Endodermal cell (in vitro differentiated cells): ENCODE measurements around the gene CCDC92. TPM values are rescaled to one million over a fixed set of nuclear protein-coding genes. Genes with fewer than 3 reads are reported as not detected.

Source experiments
- DNase-seq: peaks from one replicate; pipeline ENCODE4 v3.0.0-alpha.2; 2017
- H3K27ac ChIP-seq: 2 replicates; pipeline ENCODE4 v1.5.1; 2013; ENCODE audit warnings: mild to moderate bottlenecking, low read depth, low read length, moderate library complexity
- H3K27me3 ChIP-seq: 2 replicates; pipeline ENCODE4 v1.6.1; 2013; ENCODE audit warnings: mild to moderate bottlenecking, low read length, moderate library complexity; ENCODE audit not compliant: insufficient read depth, control insufficient read depth, poor library complexity, severe bottlenecking
- H3K36me3 ChIP-seq: 2 replicates; pipeline ENCODE4 v1.7.0; 2013; ENCODE audit warnings: mild to moderate bottlenecking, low read length, moderate library complexity; ENCODE audit not compliant: control insufficient read depth, insufficient read depth
- H3K4me1 ChIP-seq: one replicate; pipeline ENCODE4 v1.7.0; 2013; ENCODE audit warnings: low read length; ENCODE audit not compliant: control insufficient read depth, insufficient read depth
- H3K4me3 ChIP-seq: 2 replicates; pipeline ENCODE4 v1.5.1; 2013; ENCODE audit warnings: mild to moderate bottlenecking, low read length, moderate library complexity
- H3K9ac ChIP-seq: 2 replicates; pipeline ENCODE4 v1.6.1; 2013; ENCODE audit warnings: mild to moderate bottlenecking, low read length, moderate library complexity; ENCODE audit not compliant: poor library complexity, severe bottlenecking; ENCODE audit errors: extremely low read depth
- H3K9me3 ChIP-seq: 2 replicates; pipeline ENCODE4 v1.6.1; 2013; ENCODE audit warnings: mild to moderate bottlenecking, low read length, moderate library complexity; ENCODE audit not compliant: control insufficient read depth
- H3K27ac Mint-ChIP-seq: 2 replicates; pipeline ENCODE4 v1.8.0; 2020; ENCODE audit warnings: mixed read lengths
- H3K27me3 Mint-ChIP-seq: 2 replicates; pipeline ENCODE4 v1.8.0; 2021; ENCODE audit warnings: mild to moderate bottlenecking, mixed read lengths; ENCODE audit not compliant: insufficient read depth
- H3K36me3 Mint-ChIP-seq: 2 replicates; pipeline ENCODE4 v1.8.0; 2020; ENCODE audit warnings: low read depth, mixed read lengths
- H3K4me1 Mint-ChIP-seq: 2 replicates; pipeline ENCODE4 v1.8.0; 2020; ENCODE audit warnings: mixed read lengths
- H3K4me3 Mint-ChIP-seq: 2 replicates; pipeline ENCODE4 v1.8.0; 2020; ENCODE audit warnings: mild to moderate bottlenecking, moderate library complexity, mixed read lengths
- H3K9me3 Mint-ChIP-seq: 2 replicates; pipeline ENCODE4 v1.8.0; 2020; ENCODE audit warnings: mild to moderate bottlenecking, mixed read lengths
- WGBS, 2 experiments: methylation state at CpG; one replicate each; pipeline versions ENCODE4 v1.1.5 to v1.1.7; 2013; ENCODE audit warnings: missing lambda C conversion rate in 2 of 2, mixed read lengths in 1 of 2; ENCODE audit not compliant: insufficient coverage in 1 of 2, insufficient read length in 1 of 2; 5-methylcytosine and 5-hydroxymethylcytosine counted together
- total RNA-seq, 2 donors: library from RNA; stranded (reverse); fragmentation: NEBNext Ultra II Directional in 1 of 2; extraction: Animal tissue kit (Norgen Biotek cat#: 25700) in 1 of 2; gene quantifications; 2 replicates in 1 of 2; 3 replicates in 1 of 2; pipeline ENCODE4 v1.2.1, GENCODE V29; 2021
- TF ChIP-seq, protein P1 (sequence below): fragments of 200-600 bp; sonication (generic); conservative IDR thresholded peaks from 2 replicates; pipeline ENCODE4 v1.5.0; 2021; ENCODE audit warnings: antibody characterized with exemption, mild to moderate bottlenecking

The CCDC92 gene
- total RNA-seq, 2 donors from 2014 or later: 37.9 to 45.1 TPM

DNA sequence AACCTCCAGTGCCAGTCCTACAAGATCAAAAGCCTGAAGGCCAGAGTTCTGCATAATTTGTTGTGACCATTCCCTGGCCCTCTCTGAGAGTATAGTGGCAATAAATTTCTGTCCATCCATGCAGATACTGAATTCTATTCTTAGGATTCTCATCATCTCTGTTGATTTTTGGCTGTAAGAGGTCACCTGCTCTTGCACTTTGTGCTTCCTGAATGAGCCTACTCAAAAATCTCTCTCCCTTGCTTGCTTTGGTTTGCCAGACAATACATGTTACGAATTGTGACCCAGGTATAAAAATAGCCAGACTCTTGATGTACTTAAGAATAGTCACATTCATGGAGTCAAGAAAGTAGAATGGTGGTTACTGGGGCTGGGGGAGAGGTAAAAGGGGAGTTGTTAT is 17.1 kb upstream of the CCDC92 start:
- no peak overlapping the region for H3K27ac ChIP-seq
- no peaks in the 10 kb centered on the region for H3K9me3 ChIP-seq
- no peak overlapping the region for H3K4me3 ChIP-seq
- no peak for DNase-seq
- H3K9ac ChIP-seq: no peak overlapping the region
- WGBS, 2 experiments: 94% methylated on average over 1 of the region's 1 CpG; no CpG with 5 or more reads in 1 of the 2 experiments
- Mint-ChIP-seq H3K9me3 (no peaks in the 10 kb centered on the region), H3K4me3 (no peak overlapping the region), H3K4me1 (peaks cover 35% of the 10 kb centered on the region), H3K36me3 (peaks cover 60% of the 10 kb centered on the region), H3K27me3 (no peaks in the 10 kb centered on the region), H3K27ac (no peak overlapping the region)
- H3K4me1 ChIP-seq: peaks cover 14% of the 10 kb centered on the region
- TF ChIP-seq, protein P1, sequence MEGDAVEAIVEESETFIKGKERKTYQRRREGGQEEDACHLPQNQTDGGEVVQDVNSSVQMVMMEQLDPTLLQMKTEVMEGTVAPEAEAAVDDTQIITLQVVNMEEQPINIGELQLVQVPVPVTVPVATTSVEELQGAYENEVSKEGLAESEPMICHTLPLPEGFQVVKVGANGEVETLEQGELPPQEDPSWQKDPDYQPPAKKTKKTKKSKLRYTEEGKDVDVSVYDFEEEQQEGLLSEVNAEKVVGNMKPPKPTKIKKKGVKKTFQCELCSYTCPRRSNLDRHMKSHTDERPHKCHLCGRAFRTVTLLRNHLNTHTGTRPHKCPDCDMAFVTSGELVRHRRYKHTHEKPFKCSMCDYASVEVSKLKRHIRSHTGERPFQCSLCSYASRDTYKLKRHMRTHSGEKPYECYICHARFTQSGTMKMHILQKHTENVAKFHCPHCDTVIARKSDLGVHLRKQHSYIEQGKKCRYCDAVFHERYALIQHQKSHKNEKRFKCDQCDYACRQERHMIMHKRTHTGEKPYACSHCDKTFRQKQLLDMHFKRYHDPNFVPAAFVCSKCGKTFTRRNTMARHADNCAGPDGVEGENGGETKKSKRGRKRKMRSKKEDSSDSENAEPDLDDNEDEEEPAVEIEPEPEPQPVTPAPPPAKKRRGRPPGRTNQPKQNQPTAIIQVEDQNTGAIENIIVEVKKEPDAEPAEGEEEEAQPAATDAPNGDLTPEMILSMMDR: no peak
- H3K36me3 ChIP-seq: peaks cover 83% of the 10 kb centered on the region
- no peaks in the 10 kb centered on the region for H3K27me3 ChIP-seq

GRCh38 chr12:123989168-123989567 is 16.5 kb upstream of the CCDC92 start:
- H3K9me3 Mint-ChIP-seq: no peaks in the 10 kb centered on the region
- peaks cover 12% of the 10 kb centered on the region for H3K4me1 ChIP-seq
- H3K4me3 Mint-ChIP-seq: no peak overlapping the region
- H3K27ac Mint-ChIP-seq: peak overlapping the region; percentile 24
- H3K27ac ChIP-seq: no peak overlapping the region
- no peak overlapping the region for H3K4me3 ChIP-seq
- TF ChIP-seq, protein P1: no peak
- H3K9ac ChIP-seq: no peak overlapping the region
- DNase-seq: no peak
- H3K36me3 Mint-ChIP-seq: peaks cover 58% of the 10 kb centered on the region
- H3K9me3 ChIP-seq: no peaks in the 10 kb centered on the region
- H3K36me3 ChIP-seq: peaks cover 83% of the 10 kb centered on the region
- 94 to 97% methylated on average over 5 of the region's 5 CpGs for WGBS, 2 experiments
- peaks cover 35% of the 10 kb centered on the region for H3K4me1 Mint-ChIP-seq
- H3K27me3 ChIP-seq: no peaks in the 10 kb centered on the region
- H3K27me3 Mint-ChIP-seq: no peaks in the 10 kb centered on the region

DNA sequence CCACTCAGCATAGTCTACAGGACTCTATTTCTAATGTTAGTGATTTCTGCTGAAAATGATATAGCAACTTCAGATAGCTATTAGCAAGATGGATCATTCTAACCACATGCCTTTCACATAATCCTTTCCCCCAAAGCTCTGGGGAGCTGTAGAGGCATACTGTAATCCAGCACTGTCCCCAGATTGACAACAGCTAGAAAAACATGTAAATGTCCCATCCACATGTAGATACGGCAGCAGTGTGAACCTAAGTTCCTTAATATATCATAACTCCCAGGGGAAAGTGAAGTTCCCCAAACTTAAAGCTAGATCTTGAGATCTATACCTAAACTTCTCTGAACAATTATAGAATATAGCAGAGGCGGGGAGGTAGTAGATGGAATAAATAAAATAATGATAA is 14.4 kb upstream of the CCDC92 start:
- Mint-ChIP-seq H3K27ac (no peak overlapping the region), H3K27me3 (no peaks in the 10 kb centered on the region), H3K36me3 (peaks cover 49% of the 10 kb centered on the region), H3K9me3 (no peaks in the 10 kb centered on the region), H3K4me1 (peaks cover 39% of the 10 kb centered on the region), H3K4me3 (no peak overlapping the region)
- no peak for DNase-seq
- H3K36me3 ChIP-seq: peaks cover 71% of the 10 kb centered on the region
- WGBS, 2 experiments: 84 to 100% methylated on average over 1 of the region's 2 CpGs
- H3K27me3 ChIP-seq: no peaks in the 10 kb centered on the region
- no peaks in the 10 kb centered on the region for H3K9me3 ChIP-seq
- H3K9ac ChIP-seq: no peak overlapping the region
- TF ChIP-seq, protein P1: no peak
- H3K27ac ChIP-seq: no peak overlapping the region
- peaks cover 13% of the 10 kb centered on the region for H3K4me1 ChIP-seq
- no peak overlapping the region for H3K4me3 ChIP-seq
